CD4-positive, alpha-beta T cell (primary cell): ENCODE measurements around the gene RBFOX1. TPM values are rescaled to one million over a fixed set of nuclear protein-coding genes. Genes with fewer than 3 reads are reported as not detected.

Source experiments
- ATAC-seq: fragments of 200-7000 bp; cut with Tn5 transposase; one replicate; pipeline ENCODE4 v1.10.0; 2022; ENCODE audit warnings: mild to moderate bottlenecking; ENCODE audit not compliant: poor library complexity
- CTCF ChIA-PET: fragments of 350-600 bp; sonication (Branson Sonifier 250); formaldehyde crosslinking; loops from one replicate; lab custom pipeline; 2021; ENCODE audit warnings: antibody characterized with exemption, inconsistent platforms; lab: Charles Lee
- POLR2A ChIA-PET: fragments of 350-600 bp; sonication (Branson Sonifier 250); formaldehyde crosslinking; loops from one replicate; lab custom pipeline; 2021; ENCODE audit warnings: antibody characterized with exemption, inconsistent platforms; lab: Charles Lee
- DNase-seq, 14 experiments: peaks; one replicate each; pipeline ENCODE4 v3.0.0-alpha.2; 2013 to 2020; ENCODE audit warnings: mixed read lengths in 2 of 14
- H3K27ac ChIP-seq, 2 donors: one replicate each; pipeline versions ENCODE4 v1.5.1 to v1.7.0; 2013; ENCODE audit warnings: low read length in 2 of 2, low read depth in 1 of 2, mild to moderate bottlenecking in 1 of 2
- H3K27me3 ChIP-seq, 2 experiments: 1 replicate in 1 of 2; 2 replicates in 1 of 2; pipeline versions ENCODE4 v1.6.1 to v1.7.0; 2013; ENCODE audit warnings: low read length in 2 of 2, control low read depth in 1 of 2, mild to moderate bottlenecking in 1 of 2, moderate library complexity in 1 of 2; ENCODE audit not compliant: insufficient read depth in 2 of 2, control insufficient read depth in 1 of 2
- H3K36me3 ChIP-seq: one replicate; pipeline ENCODE4 v1.6.1; 2013; ENCODE audit warnings: low read length, control low read depth; ENCODE audit not compliant: insufficient read depth
- H3K4me1 ChIP-seq: one replicate; pipeline ENCODE4 v1.6.1; 2013; ENCODE audit warnings: low read length, control low read depth; ENCODE audit not compliant: insufficient read depth
- H3K4me3 ChIP-seq: one replicate; pipeline ENCODE4 v1.5.1; 2013; ENCODE audit warnings: mild to moderate bottlenecking, low read length, moderate library complexity
- H3K9me3 ChIP-seq, 2 experiments: 1 replicate in 1 of 2; 2 replicates in 1 of 2; pipeline versions ENCODE4 v1.6.1 to v1.7.0; 2013; ENCODE audit warnings: low read length in 2 of 2, mild to moderate bottlenecking in 2 of 2, control low read depth in 1 of 2, moderate library complexity in 1 of 2; ENCODE audit not compliant: control insufficient read depth in 1 of 2, insufficient read depth in 1 of 2
- H3K27ac Mint-ChIP-seq: one replicate; pipeline ENCODE4 v1.8.0; 2020; ENCODE audit warnings: mixed read lengths
- H3K27me3 Mint-ChIP-seq: one replicate; pipeline ENCODE4 v1.8.0; 2021; ENCODE audit warnings: mixed read lengths
- H3K36me3 Mint-ChIP-seq: one replicate; pipeline ENCODE4 v1.8.0; 2021; ENCODE audit warnings: low read depth, mixed read lengths
- H3K4me1 Mint-ChIP-seq: one replicate; pipeline ENCODE4 v1.8.0; 2021; ENCODE audit warnings: low read depth, mixed read lengths
- H3K4me3 Mint-ChIP-seq: one replicate; pipeline ENCODE4 v1.8.0; 2020; ENCODE audit warnings: mild to moderate bottlenecking, mixed read lengths
- H3K9me3 Mint-ChIP-seq: one replicate; pipeline ENCODE4 v1.8.0; 2020; ENCODE audit warnings: mixed read lengths
- intact Hi-C, 2 experiments: fragments of 100-400 bp; cut with DNase I in 1 of 2; cut with micrococcal nuclease in 1 of 2; formaldehyde crosslinking; loops; one replicate each; pipeline versions ENCODE4 v1.15.1 to v1.9.0; 2023 to 2025; cut with DNase I, micrococcal nuclease
- total RNA-seq, 174 experiments: library from RNA in 2 of 174; stranded (reverse) in 2 of 174; gene quantifications; one replicate each; pipeline ENCODE4 v1.2.3 and lab custom pipeline; 2021 to 2026
- TF ChIP-seq, protein P1 (sequence below): fragments of 200-600 bp; IDR thresholded peaks from one replicate; pipeline ENCODE4 v1.8.0; 2022; ENCODE audit warnings: antibody characterized with exemption, mild to moderate bottlenecking

Gene RBFOX1
- total RNA-seq, 2 experiments from 2014 or later, result not detected

DNA sequence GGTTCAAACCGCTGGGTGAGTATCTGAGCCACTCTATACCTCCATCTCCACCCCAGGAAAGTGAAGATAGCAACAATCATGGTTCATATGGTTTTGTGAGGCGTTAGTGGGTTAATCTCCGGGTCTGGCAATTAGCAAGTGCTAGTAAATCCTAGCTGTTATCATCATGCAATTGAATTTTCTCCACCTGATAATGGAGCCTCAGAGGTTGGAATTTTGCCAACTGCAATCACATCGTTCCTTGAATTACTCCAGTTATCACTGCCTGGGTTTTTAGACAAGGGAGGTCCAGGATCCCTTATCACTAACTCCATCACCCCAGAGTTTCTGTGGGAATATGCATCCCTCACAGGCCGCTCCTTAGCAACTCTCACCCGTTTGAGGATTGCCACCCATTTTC, 311.5 kb downstream of the RBFOX1 start:
- ChIA-PET POLR2A (no interaction called here), CTCF (no interaction called here)
- Mint-ChIP-seq H3K27ac (no peak overlapping the region), H3K36me3 (no peaks in the 10 kb centered on the region), H3K9me3 (peaks cover 5% of the 10 kb centered on the region), H3K4me1 (no peaks in the 10 kb centered on the region), H3K4me3 (no peak overlapping the region), H3K27me3 (no peaks in the 10 kb centered on the region)
- Histone ChIP-seq H3K27ac (no peak overlapping the region), H3K27me3 (no peaks in the 10 kb centered on the region), H3K4me3 (no peak overlapping the region), H3K36me3 (no peaks in the 10 kb centered on the region), H3K4me1 (no peaks in the 10 kb centered on the region), H3K9me3 (no peaks in the 10 kb centered on the region)
- intact Hi-C loops, result no loop called here
- ATAC-seq, result no peak
- TF ChIP-seq, protein P1, sequence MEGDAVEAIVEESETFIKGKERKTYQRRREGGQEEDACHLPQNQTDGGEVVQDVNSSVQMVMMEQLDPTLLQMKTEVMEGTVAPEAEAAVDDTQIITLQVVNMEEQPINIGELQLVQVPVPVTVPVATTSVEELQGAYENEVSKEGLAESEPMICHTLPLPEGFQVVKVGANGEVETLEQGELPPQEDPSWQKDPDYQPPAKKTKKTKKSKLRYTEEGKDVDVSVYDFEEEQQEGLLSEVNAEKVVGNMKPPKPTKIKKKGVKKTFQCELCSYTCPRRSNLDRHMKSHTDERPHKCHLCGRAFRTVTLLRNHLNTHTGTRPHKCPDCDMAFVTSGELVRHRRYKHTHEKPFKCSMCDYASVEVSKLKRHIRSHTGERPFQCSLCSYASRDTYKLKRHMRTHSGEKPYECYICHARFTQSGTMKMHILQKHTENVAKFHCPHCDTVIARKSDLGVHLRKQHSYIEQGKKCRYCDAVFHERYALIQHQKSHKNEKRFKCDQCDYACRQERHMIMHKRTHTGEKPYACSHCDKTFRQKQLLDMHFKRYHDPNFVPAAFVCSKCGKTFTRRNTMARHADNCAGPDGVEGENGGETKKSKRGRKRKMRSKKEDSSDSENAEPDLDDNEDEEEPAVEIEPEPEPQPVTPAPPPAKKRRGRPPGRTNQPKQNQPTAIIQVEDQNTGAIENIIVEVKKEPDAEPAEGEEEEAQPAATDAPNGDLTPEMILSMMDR, result no peak
- DNase-seq, result no peak

DNA sequence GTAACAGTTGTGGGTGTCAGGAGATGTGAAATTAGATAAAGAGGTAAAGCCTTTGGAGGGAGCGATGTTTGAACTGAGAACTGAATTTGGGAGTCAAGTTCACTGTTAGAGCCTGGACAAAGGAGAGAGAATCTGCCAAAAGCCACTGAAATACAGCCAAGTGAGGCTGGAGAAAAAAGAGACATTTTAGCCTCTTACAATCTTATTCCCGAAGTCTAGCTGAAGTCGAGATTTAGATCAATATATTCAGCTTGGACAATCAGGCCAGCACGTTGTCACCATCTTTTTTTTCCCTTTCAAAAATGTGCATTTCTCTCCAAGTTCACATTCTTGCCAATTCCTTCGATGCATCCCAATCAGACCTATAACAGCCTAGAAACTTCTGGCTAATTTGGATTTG, 312.2 kb downstream of the RBFOX1 start:
- Histone ChIP-seq H3K4me3 (no peak overlapping the region), H3K9me3 (no peaks in the 10 kb centered on the region), H3K27me3 (no peaks in the 10 kb centered on the region), H3K4me1 (no peaks in the 10 kb centered on the region), H3K36me3 (no peaks in the 10 kb centered on the region), H3K27ac (no peak overlapping the region)
- ChIA-PET POLR2A (no interaction called here), CTCF (no interaction called here)
- Mint-ChIP-seq H3K36me3 (no peaks in the 10 kb centered on the region), H3K27me3 (no peaks in the 10 kb centered on the region), H3K27ac (no peak overlapping the region), H3K9me3 (peaks cover 2% of the 10 kb centered on the region), H3K4me1 (no peaks in the 10 kb centered on the region), H3K4me3 (no peak overlapping the region)
- no peak for DNase-seq
- ATAC-seq, result no peak
- intact Hi-C loops, result no loop called here
- TF ChIP-seq, protein P1, result no peak

DNA sequence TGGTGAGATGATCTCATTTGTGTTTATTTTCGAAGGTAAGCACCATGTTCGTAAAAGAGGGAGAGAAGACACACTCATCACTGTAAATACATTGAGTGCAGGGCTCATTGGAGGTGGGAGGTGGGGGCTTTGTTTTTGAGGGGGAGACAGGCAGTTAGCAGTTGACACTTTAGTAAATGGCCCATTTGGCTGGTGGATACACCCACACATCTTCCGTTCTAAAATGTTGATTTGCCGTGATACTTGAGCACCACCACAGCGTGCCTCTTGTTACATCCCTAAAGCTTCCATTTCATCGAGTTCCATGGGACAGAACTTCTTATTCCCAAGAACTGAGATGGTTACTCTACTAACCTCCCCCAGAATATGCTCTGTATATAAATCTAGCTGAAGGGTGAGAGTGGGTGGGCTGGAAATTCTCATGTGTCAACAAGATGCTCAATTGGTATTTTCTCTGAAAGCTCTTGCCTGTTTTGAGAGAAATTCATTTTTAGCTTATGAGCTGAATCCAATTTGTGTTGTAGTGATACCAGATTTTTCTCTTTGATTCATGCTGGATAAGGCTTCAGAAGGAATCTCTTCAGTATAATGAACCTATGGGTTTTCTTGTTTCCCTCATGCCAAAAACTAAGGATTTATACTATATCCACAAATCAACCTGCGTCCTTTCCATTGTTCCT, 314.3 kb downstream of the RBFOX1 start:
- H3K9me3 ChIP-seq, result no peaks in the 10 kb centered on the region
- H3K36me3 ChIP-seq, result no peaks in the 10 kb centered on the region
- POLR2A ChIA-PET, result no interaction called here
- no peaks in the 10 kb centered on the region for H3K27me3 ChIP-seq
- H3K36me3 Mint-ChIP-seq, result no peaks in the 10 kb centered on the region
- H3K4me3 ChIP-seq, result no peak overlapping the region
- H3K27ac Mint-ChIP-seq, result no peak overlapping the region
- CTCF ChIA-PET, result no interaction called here
- no peaks in the 10 kb centered on the region for H3K27me3 Mint-ChIP-seq
- H3K4me1 Mint-ChIP-seq, result no peaks in the 10 kb centered on the region
- DNase-seq (no peak), ATAC-seq (no peak)
- intact Hi-C loops, result no loop called here
- no peak overlapping the region for H3K4me3 Mint-ChIP-seq
- H3K27ac ChIP-seq, result no peak overlapping the region
- peaks cover 4% of the 10 kb centered on the region for H3K9me3 Mint-ChIP-seq
- TF ChIP-seq, protein P1, result no peak
- H3K4me1 ChIP-seq, result no peaks in the 10 kb centered on the region
